NT2/D1 (cell line): Measurements from ENCODE around the gene SDF4.

Experiments used
- SUZ12 ChIP-seq: IDR thresholded peaks from 2 replicates; pipeline ENCODE4 v1.6.1; 2011; ENCODE audit not compliant: insufficient read length, insufficient read depth; ENCODE audit errors: extremely low read depth
- YY1 ChIP-seq: IDR thresholded peaks from 2 replicates; pipeline ENCODE4 v1.6.1; 2011; ENCODE audit not compliant: insufficient read length, insufficient read depth
- ZNF274 ChIP-seq: IDR thresholded peaks from 2 replicates; pipeline ENCODE4 v1.6.1; 2011; ENCODE audit warnings: mild to moderate bottlenecking, low read depth, low read length

- TF ChIP-seq ZNF274 (no peak), YY1 (no peak), SUZ12 (no peak)
These were observed 9.9 kb upstream of the SDF4 start for GRCh38 chr1:1241588-1242219.
